Mesothelial cell of epicardium (in vitro differentiated cells): ENCODE measurements around the gene SURF2. TPM values are rescaled to one million over a fixed set of nuclear protein-coding genes. Genes with fewer than 3 reads are reported as not detected.
"Not testable (repeated sequence)": the region's sequence is repeated elsewhere in the genome, so short reads cannot be mapped to it uniquely, and the experiment has no call there.

Source experiments
- DNase-seq, 2 experiments: peaks; one replicate each; pipeline ENCODE4 v3.0.0; 2021; ENCODE audit warnings: low spot score in 2 of 2; ENCODE audit not compliant: unreplicated experiment in 2 of 2
- H3K27ac Mint-ChIP-seq: 2 replicates; pipeline ENCODE4 v1.8.0; 2021; ENCODE audit warnings: mixed read lengths
- H3K27me3 Mint-ChIP-seq: 2 replicates; pipeline ENCODE4 v1.8.0; 2021; ENCODE audit warnings: low read depth, mixed read lengths
- H3K36me3 Mint-ChIP-seq: 2 replicates; pipeline ENCODE4 v1.8.0; 2021; ENCODE audit warnings: mixed read lengths
- H3K4me1 Mint-ChIP-seq: 2 replicates; pipeline ENCODE4 v1.8.0; 2021; ENCODE audit warnings: mixed read lengths
- H3K4me3 Mint-ChIP-seq: 2 replicates; pipeline ENCODE4 v1.8.0; 2021; ENCODE audit warnings: mild to moderate bottlenecking, moderate library complexity, mixed read lengths
- H3K9me3 Mint-ChIP-seq: 2 replicates; pipeline ENCODE4 v1.8.0; 2021; ENCODE audit warnings: mixed read lengths
- CTCF ChIP-seq: fragments of 200-600 bp; sonication (generic); IDR thresholded peaks from one replicate; pipeline ENCODE4 v1.5.0; 2021; ENCODE audit warnings: antibody characterized with exemption; ENCODE audit not compliant: unreplicated experiment
- total RNA-seq: library from RNA; stranded (reverse); gene quantifications from 3 replicates; pipeline ENCODE4 v1.2.1, GENCODE V29; 2021

SURF2 gene
- total RNA-seq = 10.3 to 12.7 TPM (median 12.1 TPM) in 3 replicates

- Mint-ChIP-seq H3K4me1 (peaks cover 3% of the 10 kb centered on the region), H3K36me3 (peaks cover 13% of the 10 kb centered on the region), H3K27ac (peak within 1 kb of the TSS; percentile 88), H3K9me3 (no peaks in the 10 kb centered on the region), H3K4me3 (peak within 1 kb of the TSS; percentile 88), H3K27me3 (no peaks in the 10 kb centered on the region)
- peak; percentile 81 to 92 for DNase-seq
- TF ChIP-seq CTCF = no peak
These were observed at the start of gene SURF2, which contains the start of gene SURF1 for GRCh38 chr9:133356391-133357091. Gene SURF2, plus strand, starts transcription at chr9:133356550. Its CDS starts 43 bp downstream, at chr9:133356593. Gene SURF1, minus strand, starts transcription at chr9:133356487. Its CDS starts 34 bp downstream, at chr9:133356453.

- no peak for TF ChIP-seq CTCF
- peaks cover 9% of the 10 kb centered on the region for H3K9me3 Mint-ChIP-seq
- peaks cover 20% of the 10 kb centered on the region for H3K27me3 Mint-ChIP-seq
- no peak for DNase-seq
- H3K27ac Mint-ChIP-seq = no peak overlapping the region
- no peaks in the 10 kb centered on the region for H3K4me1 Mint-ChIP-seq
- H3K4me3 Mint-ChIP-seq = no peak overlapping the region
- no peaks in the 10 kb centered on the region for H3K36me3 Mint-ChIP-seq
These were observed 49.0 kb upstream of the SURF2 start for GRCh38 chr9:133307301-133307700.

- peaks cover 19% of the 10 kb centered on the region for H3K27me3 Mint-ChIP-seq
- no peak for DNase-seq
- H3K4me1 Mint-ChIP-seq = no peaks in the 10 kb centered on the region
- H3K9me3 Mint-ChIP-seq = peaks cover 9% of the 10 kb centered on the region
- TF ChIP-seq CTCF = no peak
- no peak overlapping the region for H3K4me3 Mint-ChIP-seq
- H3K27ac Mint-ChIP-seq = no peak overlapping the region
- no peaks in the 10 kb centered on the region for H3K36me3 Mint-ChIP-seq
These were observed 46.7 kb upstream of the SURF2 start for GRCh38 chr9:133309608-133310007.

- no peak overlapping the region for H3K4me3 Mint-ChIP-seq
- H3K4me1 Mint-ChIP-seq = no peaks in the 10 kb centered on the region
- H3K9me3 Mint-ChIP-seq = no peaks in the 10 kb centered on the region
- no peaks in the 10 kb centered on the region for H3K36me3 Mint-ChIP-seq
- H3K27me3 Mint-ChIP-seq = peaks cover 2% of the 10 kb centered on the region
- DNase-seq = no peak
- no peak overlapping the region for H3K27ac Mint-ChIP-seq
- no peak for TF ChIP-seq CTCF
These were observed 40.4 kb upstream of the SURF2 start for GRCh38 chr9:133315997-133316396.

GRCh38 chr9:133317551-133317950 is 38.8 kb upstream of the SURF2 start:
- H3K27me3 Mint-ChIP-seq, H3K9me3 Mint-ChIP-seq, H3K4me1 Mint-ChIP-seq, DNase-seq, H3K27ac Mint-ChIP-seq, H3K36me3 Mint-ChIP-seq, H3K4me3 Mint-ChIP-seq: not testable (repeated sequence)

GRCh38 chr9:133320421-133320881 is 35.9 kb upstream of the SURF2 start:
- DNase-seq = no peak
- no peak for TF ChIP-seq CTCF
- Mint-ChIP-seq H3K4me1 (no peaks in the 10 kb centered on the region), H3K27ac (no peak overlapping the region), H3K27me3 (peaks cover 2% of the 10 kb centered on the region), H3K9me3 (peaks cover 13% of the 10 kb centered on the region), H3K36me3 (no peaks in the 10 kb centered on the region), H3K4me3 (no peak overlapping the region)
